DND-41 (cell line): Measurements from ENCODE around the gene CACNA2D3.

Source experiments
- ATAC-seq: fragments of 200-7000 bp; cut with Tn5 transposase; 3 replicates; pipeline ENCODE4 v1.9.1; 2021; ENCODE audit warnings: low read depth; ENCODE audit not compliant: insufficient read depth
- DNase-seq: peaks from one replicate; pipeline ENCODE4 v3.0.0-alpha.2; 2020
- H2AFZ ChIP-seq: 2 replicates; pipeline ENCODE4 v1.6.0; 2012; ENCODE audit warnings: low read depth, low read length
- H3K27ac ChIP-seq: 2 replicates; pipeline ENCODE4 v1.5.1; 2012; ENCODE audit warnings: low read length, inconsistent platforms
- H3K27me3 ChIP-seq: fragments of 200-600 bp; sonication (generic); 2 replicates; pipeline ENCODE4 v1.6.0; 2012; ENCODE audit warnings: low read length, mild to moderate bottlenecking, inconsistent platforms; ENCODE audit not compliant: insufficient read depth, poor library complexity
- H3K36me3 ChIP-seq: 2 replicates; pipeline ENCODE4 v1.5.1; 2012; ENCODE audit warnings: low read length, inconsistent platforms; ENCODE audit not compliant: insufficient read depth
- H3K4me1 ChIP-seq: 2 replicates; pipeline ENCODE4 v1.5.1; 2012; ENCODE audit warnings: mild to moderate bottlenecking, low read length; ENCODE audit not compliant: insufficient read depth
- H3K4me2 ChIP-seq: 2 replicates; pipeline ENCODE4 v1.6.0; 2012; ENCODE audit warnings: mild to moderate bottlenecking, moderate library complexity, low read length, inconsistent platforms; ENCODE audit not compliant: insufficient read depth
- H3K4me3 ChIP-seq, 2 experiments: fragments of 200-600 bp in 1 of 2; shearing (Covaris generic) in 1 of 2; 2 replicates each; pipeline ENCODE4 v1.5.1; 2012 to 2016; ENCODE audit warnings: inconsistent platforms in 2 of 2, low read length in 2 of 2, mild to moderate bottlenecking in 2 of 2, low read depth in 1 of 2, moderate library complexity in 1 of 2
- H3K79me2 ChIP-seq: 2 replicates; pipeline ENCODE4 v1.6.0; 2012; ENCODE audit warnings: low read length, inconsistent platforms; ENCODE audit not compliant: insufficient read depth
- H3K9ac ChIP-seq: 2 replicates; pipeline ENCODE4 v1.6.0; 2012; ENCODE audit warnings: low read depth, mild to moderate bottlenecking, inconsistent platforms, low read length, moderate library complexity
- H3K9me3 ChIP-seq: 2 replicates; pipeline ENCODE4 v1.5.1; 2012; ENCODE audit warnings: low read length, moderate library complexity, mild to moderate bottlenecking, inconsistent platforms; ENCODE audit not compliant: insufficient read depth, severe bottlenecking
- H4K20me1 ChIP-seq: 2 replicates; pipeline ENCODE4 v1.6.0; 2012; ENCODE audit warnings: low read length; ENCODE audit not compliant: insufficient read depth
- EZH2 ChIP-seq: IDR thresholded peaks from 3 replicates; pipeline ENCODE4 v1.6.1; 2012; ENCODE audit warnings: borderline replicate concordance, low read depth, mild to moderate bottlenecking, moderate library complexity, low read length, inconsistent platforms; ENCODE audit not compliant: severe bottlenecking
- TF ChIP-seq, protein P1 (sequence below): IDR thresholded peaks from 2 replicates; pipeline ENCODE4 v1.5.1; 2012; ENCODE audit warnings: borderline replicate concordance, low read length, moderate library complexity, mild to moderate bottlenecking; ENCODE audit not compliant: poor library complexity, severe bottlenecking; ENCODE audit errors: extremely low read depth

The CACNA2D3 gene

DNA sequence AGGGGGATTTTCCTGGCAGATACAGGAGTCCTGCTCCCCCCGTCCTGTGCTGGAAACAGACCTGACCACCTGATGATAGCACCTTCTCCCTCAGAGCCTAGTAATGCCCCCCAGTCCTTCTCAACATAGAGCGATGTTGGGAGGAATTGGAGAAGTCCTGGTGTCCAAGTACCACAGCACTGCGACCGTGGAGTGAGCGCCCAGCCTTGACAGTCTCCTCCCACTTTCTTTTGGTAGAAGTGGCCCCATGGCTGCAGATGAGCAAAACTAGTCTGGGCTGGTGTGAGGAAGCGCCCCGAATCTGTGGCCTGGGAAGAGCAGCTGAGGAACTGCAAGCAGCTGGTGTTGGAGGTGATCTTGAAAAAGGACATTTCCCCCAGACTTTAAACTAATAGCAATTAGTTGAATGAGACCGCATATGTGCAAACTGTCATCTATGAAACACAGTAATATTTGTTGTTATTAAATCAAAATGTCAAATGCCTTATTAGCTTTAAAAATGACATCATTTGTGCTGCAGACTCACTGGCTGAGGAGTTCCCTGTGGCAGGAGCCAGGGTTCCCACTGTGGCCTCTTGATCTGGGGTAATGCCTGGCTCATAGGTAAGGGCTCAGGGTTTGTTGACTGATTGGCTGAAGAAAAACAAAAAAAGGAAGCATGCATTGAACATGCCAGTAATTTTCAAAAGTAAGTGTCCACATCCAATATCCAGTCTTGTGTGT, 121.8 kb downstream of the CACNA2D3 start:
- Histone ChIP-seq H3K9me3 (no peaks in the 10 kb centered on the region), H2AFZ (no peak overlapping the region), H3K4me1 (no peaks in the 10 kb centered on the region), H3K36me3 (no peaks in the 10 kb centered on the region), H4K20me1 (no peaks in the 10 kb centered on the region), H3K79me2 (no peaks in the 10 kb centered on the region), H3K27me3 (no peaks in the 10 kb centered on the region), H3K27ac (no peak overlapping the region), H3K9ac (no peak overlapping the region), H3K4me3 (no peak overlapping the region), H3K4me2 (no peak overlapping the region)
- no peak for DNase-seq
- no peak for TF ChIP-seq EZH2
- TF ChIP-seq, protein P1, sequence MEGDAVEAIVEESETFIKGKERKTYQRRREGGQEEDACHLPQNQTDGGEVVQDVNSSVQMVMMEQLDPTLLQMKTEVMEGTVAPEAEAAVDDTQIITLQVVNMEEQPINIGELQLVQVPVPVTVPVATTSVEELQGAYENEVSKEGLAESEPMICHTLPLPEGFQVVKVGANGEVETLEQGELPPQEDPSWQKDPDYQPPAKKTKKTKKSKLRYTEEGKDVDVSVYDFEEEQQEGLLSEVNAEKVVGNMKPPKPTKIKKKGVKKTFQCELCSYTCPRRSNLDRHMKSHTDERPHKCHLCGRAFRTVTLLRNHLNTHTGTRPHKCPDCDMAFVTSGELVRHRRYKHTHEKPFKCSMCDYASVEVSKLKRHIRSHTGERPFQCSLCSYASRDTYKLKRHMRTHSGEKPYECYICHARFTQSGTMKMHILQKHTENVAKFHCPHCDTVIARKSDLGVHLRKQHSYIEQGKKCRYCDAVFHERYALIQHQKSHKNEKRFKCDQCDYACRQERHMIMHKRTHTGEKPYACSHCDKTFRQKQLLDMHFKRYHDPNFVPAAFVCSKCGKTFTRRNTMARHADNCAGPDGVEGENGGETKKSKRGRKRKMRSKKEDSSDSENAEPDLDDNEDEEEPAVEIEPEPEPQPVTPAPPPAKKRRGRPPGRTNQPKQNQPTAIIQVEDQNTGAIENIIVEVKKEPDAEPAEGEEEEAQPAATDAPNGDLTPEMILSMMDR: no peak
- ATAC-seq: no peak

DNA sequence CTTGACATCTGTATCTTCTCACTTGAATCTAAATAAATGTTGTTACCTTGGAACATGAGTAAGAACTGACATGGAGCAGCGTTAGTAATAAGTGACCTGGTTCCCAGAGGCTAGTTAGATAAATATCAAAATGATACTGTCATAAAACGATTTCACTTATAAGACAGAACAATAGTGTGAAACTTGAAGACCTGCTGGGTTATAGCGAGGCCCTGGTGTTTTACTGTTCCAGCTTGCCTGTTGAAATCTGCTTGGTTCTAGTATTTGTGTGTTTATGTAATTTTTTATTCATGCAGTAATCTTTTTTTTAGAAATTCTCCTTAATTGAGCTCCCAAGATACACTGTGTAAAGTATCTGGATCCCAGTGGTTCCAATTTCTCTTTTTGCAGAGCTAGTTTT, 129.4 kb downstream of the CACNA2D3 start:
- DNase-seq: no peak

DNA sequence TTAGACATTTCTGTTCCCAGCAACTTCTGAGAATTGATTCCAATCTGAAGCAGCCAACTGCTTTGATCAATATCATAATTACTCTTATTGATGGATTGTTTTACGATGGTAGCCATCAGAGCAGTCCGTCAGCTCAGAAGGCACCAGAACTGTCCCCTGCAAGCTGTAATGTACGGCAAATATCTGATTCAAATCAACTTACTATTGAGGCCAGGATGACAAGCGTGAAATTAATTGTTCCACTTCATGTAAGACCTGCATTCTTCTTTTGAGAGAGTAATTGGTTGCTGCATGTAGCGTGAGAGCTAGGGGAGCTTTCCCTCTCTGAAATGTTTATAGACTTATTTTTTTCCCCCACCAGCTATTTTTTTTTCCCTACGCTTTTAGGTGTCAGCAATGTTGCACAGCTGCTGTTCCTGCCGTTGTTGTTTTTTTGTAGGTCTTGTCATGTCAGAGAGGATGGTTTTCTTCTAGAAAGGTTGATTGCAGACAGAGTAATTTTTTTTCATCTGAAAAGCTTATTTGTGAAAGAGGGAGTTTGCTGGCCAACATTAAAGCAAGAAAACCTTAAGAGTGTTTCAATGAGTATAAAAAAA, 134.9 kb downstream of the CACNA2D3 start:
- no peak for TF ChIP-seq EZH2
- no peak overlapping the region for H3K27ac ChIP-seq
- H3K4me1 ChIP-seq: no peaks in the 10 kb centered on the region
- no peaks in the 10 kb centered on the region for H4K20me1 ChIP-seq
- H3K4me2 ChIP-seq: no peak overlapping the region
- H3K9me3 ChIP-seq: no peaks in the 10 kb centered on the region
- H2AFZ ChIP-seq: no peak overlapping the region
- H3K36me3 ChIP-seq: no peaks in the 10 kb centered on the region
- no peaks in the 10 kb centered on the region for H3K27me3 ChIP-seq
- ATAC-seq (no peak), DNase-seq (no peak)
- H3K4me3 ChIP-seq: no peak overlapping the region
- H3K79me2 ChIP-seq: no peaks in the 10 kb centered on the region
- H3K9ac ChIP-seq: no peak overlapping the region

More for the DNA sequence above, 129.4 kb downstream of the CACNA2D3 start:
- TF ChIP-seq, protein P1: no peak
- TF ChIP-seq EZH2: no peak
- no peaks in the 10 kb centered on the region for H3K36me3 ChIP-seq
- no peak overlapping the region for H3K27ac ChIP-seq
- H3K79me2 ChIP-seq: no peaks in the 10 kb centered on the region
- no peak for ATAC-seq
- H3K4me1 ChIP-seq: no peaks in the 10 kb centered on the region
- no peak overlapping the region for H2AFZ ChIP-seq
- no peaks in the 10 kb centered on the region for H3K27me3 ChIP-seq
- H3K9ac ChIP-seq: no peak overlapping the region
- H3K4me2 ChIP-seq: no peak overlapping the region
- H4K20me1 ChIP-seq: no peaks in the 10 kb centered on the region
- no peaks in the 10 kb centered on the region for H3K9me3 ChIP-seq
- no peak overlapping the region for H3K4me3 ChIP-seq

DNA sequence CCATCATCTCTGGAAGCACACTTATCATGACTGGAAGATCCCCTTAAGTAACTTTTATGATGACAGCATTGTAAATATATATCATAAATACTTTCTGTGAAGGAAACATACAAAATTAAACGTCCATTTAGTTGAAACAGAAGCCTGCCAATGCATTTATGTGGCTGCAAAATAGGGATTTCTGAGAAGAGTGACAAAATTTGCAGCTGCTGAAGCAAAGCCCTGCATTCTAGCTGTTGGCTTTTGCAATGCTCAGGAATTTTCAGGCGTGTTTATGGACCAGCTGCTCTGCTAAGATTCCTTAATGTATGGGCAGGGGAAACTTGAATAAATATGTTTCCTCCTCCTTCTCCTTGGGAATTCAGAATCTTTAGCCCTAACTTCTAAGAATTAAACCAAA, 137.3 kb downstream of the CACNA2D3 start:
- Histone ChIP-seq H4K20me1 (no peaks in the 10 kb centered on the region), H3K4me2 (no peak overlapping the region), H3K4me3 (no peak overlapping the region), H3K9ac (no peak overlapping the region), H3K4me1 (no peaks in the 10 kb centered on the region), H3K79me2 (no peaks in the 10 kb centered on the region), H3K9me3 (no peaks in the 10 kb centered on the region), H3K36me3 (no peaks in the 10 kb centered on the region), H3K27me3 (no peaks in the 10 kb centered on the region), H2AFZ (no peak overlapping the region), H3K27ac (no peak overlapping the region)
- ATAC-seq: no peak
- no peak for DNase-seq
- no peak for TF ChIP-seq EZH2
- TF ChIP-seq, protein P1: no peak
